HG03565 (cell line): ENCODE data around the gene CXorf38.
"Not testable (repeated sequence)": the region's sequence is repeated elsewhere in the genome, so short reads cannot be mapped to it uniquely, and the experiment has no call there.

Source experiments
- ATAC-seq: cut with Tn5 transposase; IDR thresholded peaks from one replicate; pipeline ENCODE4 v1.9.1; 2021; ENCODE audit warnings: mild to moderate bottlenecking, moderate library complexity; ENCODE audit not compliant: unreplicated experiment

CXorf38 gene

DNA sequence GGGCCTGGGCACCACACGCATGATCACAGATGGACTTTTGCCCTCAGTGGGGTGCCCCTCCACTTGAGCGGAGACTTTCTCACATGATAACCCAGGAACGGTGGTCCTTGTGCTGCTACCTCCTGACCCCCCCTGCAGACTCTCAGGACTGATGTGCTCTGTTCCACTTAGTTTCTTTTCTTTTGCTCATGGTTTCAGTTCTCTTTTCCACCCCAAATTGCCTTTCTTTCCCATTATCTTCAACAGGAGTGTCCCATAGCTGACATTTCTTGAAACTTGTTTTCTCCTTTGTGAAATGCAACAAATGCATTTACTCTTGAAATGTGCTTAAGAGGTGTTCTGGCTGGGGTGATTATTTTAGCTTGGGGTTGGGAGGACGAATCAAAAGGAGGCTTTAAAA, 15.2 kb downstream of the CXorf38 start:
- ATAC-seq, result no peak

DNA sequence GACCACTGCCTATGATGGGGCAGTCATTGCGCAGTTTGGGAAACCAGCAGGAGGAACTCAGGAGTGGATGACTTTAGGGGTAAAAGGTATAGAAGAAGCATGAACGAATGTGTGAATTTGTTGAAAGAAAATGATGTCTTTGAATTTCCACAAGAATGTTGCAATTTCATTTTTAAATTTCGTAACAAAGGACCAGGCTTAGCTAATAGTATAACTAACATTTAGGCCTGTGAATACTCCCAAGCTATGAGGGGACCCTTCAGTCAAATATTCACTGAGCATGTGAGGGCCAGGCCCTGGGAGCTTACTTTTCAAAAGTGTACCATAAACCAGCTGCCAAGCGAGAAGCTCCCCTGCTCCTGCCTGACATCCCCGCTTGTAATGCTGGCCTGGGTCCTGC, 18.9 kb downstream of the CXorf38 start:
- ATAC-seq, result no peak

- no peak for ATAC-seq
Observed at GRCh38 chrX:40625294-40625693, 22.1 kb downstream of the CXorf38 start.

DNA sequence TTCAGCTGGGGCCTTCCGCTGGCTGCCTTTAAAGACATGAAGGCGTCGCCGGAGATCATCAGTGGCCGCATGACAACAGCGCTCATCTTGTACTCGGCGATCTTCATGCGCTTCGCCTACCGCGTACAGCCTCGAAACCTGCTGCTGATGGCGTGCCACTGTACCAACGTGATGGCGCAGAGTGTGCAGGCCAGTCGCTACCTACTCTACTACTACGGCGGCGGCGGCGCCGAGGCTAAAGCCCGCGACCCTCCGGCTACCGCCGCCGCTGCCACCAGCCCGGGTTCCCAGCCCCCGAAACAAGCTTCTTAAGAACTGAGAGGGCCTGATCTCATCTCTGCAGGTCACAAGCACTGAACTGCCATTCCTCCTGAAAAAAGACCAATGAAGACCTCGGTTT, 23.7 kb downstream of the CXorf38 start:
- ATAC-seq, result no peak

DNA sequence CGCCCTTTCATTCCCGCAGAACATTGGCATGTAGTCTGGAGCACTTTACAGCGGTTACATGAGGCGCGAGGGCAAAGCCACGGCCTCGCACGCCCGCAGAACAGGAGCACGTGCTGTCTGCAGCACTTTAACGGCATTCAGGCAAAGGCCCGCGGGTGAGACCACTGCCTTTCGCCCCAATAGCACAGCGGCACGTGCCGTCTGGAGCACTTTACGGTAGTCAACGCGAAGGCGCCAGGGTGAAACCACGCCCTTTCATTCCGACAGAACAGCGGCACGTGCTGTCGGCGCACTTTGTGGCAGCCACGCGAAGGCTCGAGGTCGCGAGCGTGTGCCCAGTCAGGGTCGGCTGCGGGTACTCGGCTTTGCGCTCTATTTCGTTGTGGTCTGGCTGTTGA, 24.2 kb downstream of the CXorf38 start, which contains the start of gene MPC1L:
TSS of gene MPC1L (plus strand) at position 290 of the 398 bp plus-strand sequence. CDS start 138 bp downstream, outside the sequence.
- no peak for ATAC-seq

- ATAC-seq, result no peak
Observed at GRCh38 chrX:40622479-40623138, 24.8 kb downstream of the CXorf38 start.

- ATAC-seq, result no peak
Observed at GRCh38 chrX:40617566-40617965, 29.8 kb downstream of the CXorf38 start.

GRCh38 chrX:40615976-40616375, 31.4 kb downstream of the CXorf38 start:
- ATAC-seq, result no peak

GRCh38 chrX:40612511-40612910, 34.9 kb downstream of the CXorf38 start:
- ATAC-seq, result no peak

- ATAC-seq, result no peak
Observed at GRCh38 chrX:40607381-40607780, 40.0 kb downstream of the CXorf38 start.

DNA sequence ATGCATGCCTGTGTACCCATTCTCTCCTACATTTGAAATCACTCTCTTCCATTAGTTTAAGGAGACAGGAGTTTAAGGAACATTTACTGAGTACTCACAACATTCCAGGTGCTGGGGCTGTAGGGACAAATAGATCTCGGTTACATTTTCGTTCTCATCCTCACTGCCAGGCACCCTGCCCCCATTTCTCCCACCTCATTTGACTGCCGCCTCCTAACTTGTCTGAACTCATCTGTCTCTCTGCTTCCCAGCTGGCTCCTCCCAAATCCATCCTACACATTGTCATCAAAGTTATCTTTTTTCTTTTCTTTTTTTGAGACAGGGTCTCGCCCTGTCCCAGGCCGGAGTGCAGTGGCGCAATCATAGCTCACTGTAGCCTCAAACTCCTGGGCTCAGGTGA, 43.9 kb downstream of the CXorf38 start:
- ATAC-seq, result no peak

GRCh38 chrX:40589616-40590321, 57.6 kb downstream of the CXorf38 start:
- ATAC-seq, result not testable (repeated sequence)

- ATAC-seq, result not testable (repeated sequence)
Observed at GRCh38 chrX:40587623-40588022, 59.7 kb downstream of the CXorf38 start.

DNA sequence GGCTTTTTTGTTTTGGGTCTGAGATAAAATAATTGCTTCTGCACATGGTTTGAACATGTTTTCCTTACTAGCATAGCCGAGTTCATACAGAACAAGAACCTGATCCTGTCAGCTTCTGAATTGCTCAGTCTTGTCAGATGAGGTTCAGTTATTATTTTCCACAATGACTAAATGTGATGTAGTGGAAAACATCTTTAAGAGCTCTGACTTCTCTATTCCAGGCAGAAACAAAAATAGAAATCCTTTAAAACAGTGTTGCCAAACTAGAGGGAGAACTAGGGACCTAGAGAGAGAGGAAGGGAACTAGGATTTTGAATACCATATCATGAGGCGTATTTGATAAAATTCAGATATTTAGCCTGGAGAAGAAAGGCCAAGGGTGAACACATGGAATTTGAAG, 64.5 kb downstream of the CXorf38 start:
- ATAC-seq, result no peak

- ATAC-seq, result not testable (repeated sequence)
Observed at GRCh38 chrX:40582178-40582577, 65.2 kb downstream of the CXorf38 start.

- ATAC-seq, result no peak
Observed at GRCh38 chrX:40581336-40581920, 65.9 kb downstream of the CXorf38 start.

DNA sequence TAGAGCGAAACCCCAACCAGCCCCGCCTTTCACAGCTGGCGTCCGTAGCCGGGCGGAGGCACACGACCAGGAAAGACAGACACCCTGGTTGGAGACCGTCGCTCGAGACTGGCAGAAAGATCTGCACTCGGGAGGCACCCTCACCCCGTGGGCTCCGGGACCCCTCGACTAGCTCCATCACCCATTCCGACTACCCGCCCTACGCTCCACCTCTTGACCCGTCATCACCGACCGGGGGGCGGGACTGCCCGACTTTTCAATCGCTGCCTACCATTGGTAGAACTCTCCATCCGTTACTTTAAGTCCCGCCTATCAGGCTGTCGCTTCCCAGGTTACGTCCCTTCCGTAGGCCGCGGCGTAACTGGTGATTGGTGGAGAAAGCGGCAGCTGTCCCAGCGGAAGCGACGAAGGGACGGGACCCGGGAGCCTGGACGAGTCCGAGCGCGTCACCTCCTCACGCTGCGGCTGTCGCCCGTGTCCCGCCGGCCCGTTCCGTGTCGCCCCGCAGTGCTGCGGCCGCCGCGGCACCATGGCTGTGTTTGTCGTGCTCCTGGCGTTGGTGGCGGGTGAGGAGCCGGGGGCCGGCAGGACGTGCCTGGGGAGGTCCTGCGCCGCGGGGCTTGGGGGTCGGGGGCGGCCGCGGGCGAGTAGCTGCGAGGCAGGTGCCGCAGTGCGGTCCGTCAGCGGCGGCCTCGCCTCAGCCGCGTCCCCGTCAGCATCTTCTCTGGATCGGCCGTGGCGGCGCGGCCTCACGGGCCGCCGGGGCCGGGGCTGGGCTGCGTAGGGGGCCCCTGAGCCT, 66.6 kb downstream of the CXorf38 start, which contains the start of gene ATP6AP2:
TSS of gene ATP6AP2 (plus strand) at position 434 of the 799 bp plus-strand sequence. CDS start at position 530, 96 bp downstream.
- peak; percentile 97 for ATAC-seq

DNA sequence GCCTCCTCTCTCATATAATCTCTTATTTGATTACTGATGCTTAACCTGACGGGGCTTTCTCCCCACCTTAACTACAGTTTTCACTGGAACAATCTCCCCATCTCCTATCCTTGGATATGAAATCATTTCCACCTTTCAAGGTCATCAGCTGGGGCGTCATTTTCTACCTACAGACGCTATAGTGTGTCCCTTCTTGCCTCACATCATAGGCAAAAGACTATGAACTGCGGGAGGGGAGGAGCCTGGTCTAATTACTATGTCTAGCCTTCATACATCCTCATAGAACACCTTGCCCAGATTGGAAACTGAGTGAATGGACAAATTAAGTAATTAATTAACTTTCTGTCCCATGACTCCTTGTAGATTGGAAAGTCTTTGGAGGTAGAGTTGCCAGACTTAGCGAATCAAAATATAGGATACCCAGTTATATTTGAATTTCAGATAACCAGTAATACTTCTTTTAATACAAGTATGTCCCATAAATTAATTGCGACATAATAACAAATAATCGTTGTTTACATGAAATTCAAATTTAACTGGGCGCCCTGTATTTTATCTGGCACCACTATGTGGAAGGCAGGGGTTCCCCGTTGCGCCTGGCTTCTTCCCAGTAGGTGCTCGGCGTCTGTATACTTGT, 67.3 kb downstream of the CXorf38 start:
- peak; percentile 23 for ATAC-seq

GRCh38 chrX:40579141-40579540, 68.2 kb downstream of the CXorf38 start:
- ATAC-seq, result no peak

GRCh38 chrX:40578039-40578695, 69.2 kb downstream of the CXorf38 start:
- no peak for ATAC-seq
